Suppressor macrophage (primary cell): ENCODE results near the gene FCHO1.

Source experiments
- DNase-seq, 4 experiments: peaks; one replicate each; pipeline ENCODE4 v3.0.0-alpha.2; 2020 to 2022

Gene FCHO1

GRCh38 chr19:17830567-17831418, 79.5 kb downstream of the FCHO1 start:
- DNase-seq, result no peak

GRCh38 chr19:17831419-17831888, 80.2 kb downstream of the FCHO1 start:
- no peak for DNase-seq

- no peak for DNase-seq
These were observed 81.3 kb downstream of the FCHO1 start for GRCh38 chr19:17832443-17833208.

GRCh38 chr19:17834350-17835181, 83.3 kb downstream of the FCHO1 start:
- DNase-seq, result no peak

GRCh38 chr19:17835182-17836006, 84.1 kb downstream of the FCHO1 start:
- no peak for DNase-seq

- DNase-seq, result no peak
These were observed 85.3 kb downstream of the FCHO1 start for GRCh38 chr19:17836530-17836929.

- DNase-seq, result peak in 2 of 4 experiments; percentile 31 to 35
These were observed 86.7 kb downstream of the FCHO1 start for GRCh38 chr19:17837972-17838371.
